ENCODE data around the gene ZNF541. TPM values are rescaled to one million over a fixed set of nuclear protein-coding genes. Genes with fewer than 3 reads are reported as not detected.

The ZNF541 gene
- total RNA-seq, 2 donors from 2014 or later = not detected

DNA sequence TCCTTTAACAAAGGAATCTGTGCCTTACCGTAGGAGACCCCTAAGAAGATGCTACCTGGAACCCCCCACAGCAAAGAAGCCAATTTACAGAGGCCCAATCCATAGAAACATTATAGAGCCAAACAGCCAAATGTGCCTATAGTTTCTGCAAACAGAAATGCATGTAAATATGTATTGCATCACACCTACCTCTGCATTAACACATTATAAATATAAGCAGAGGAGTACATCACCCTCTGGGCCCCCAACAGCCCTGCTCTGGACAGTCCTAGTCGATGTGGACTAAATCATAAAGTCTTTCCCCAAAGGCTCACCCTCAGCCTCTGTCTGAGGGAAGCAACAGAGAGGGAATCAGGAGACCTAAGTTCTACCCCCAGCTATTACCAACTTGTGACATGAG lies 25.7 kb downstream of the ZNF541 start:
- Histone ChIP-seq H3K4me1 (ENCODE audit: control insufficient read depth in 1 of 2, low read depth in 2 of 2) (peaks cover 0 to 6% of the 10 kb centered on the region in 2 donors), H3K27ac (no peak overlapping the region), H3K4me3 (no peak overlapping the region), H3K27me3 (replicated peaks; ENCODE audit: insufficient read depth) (no peaks in the 10 kb centered on the region), H3K36me3 (no peaks in the 10 kb centered on the region), H3K9me3 (no peaks in the 10 kb centered on the region)
- DNase-seq (ENCODE audit: low spot score) = no peak
- TF ChIP-seq, protein P1, sequence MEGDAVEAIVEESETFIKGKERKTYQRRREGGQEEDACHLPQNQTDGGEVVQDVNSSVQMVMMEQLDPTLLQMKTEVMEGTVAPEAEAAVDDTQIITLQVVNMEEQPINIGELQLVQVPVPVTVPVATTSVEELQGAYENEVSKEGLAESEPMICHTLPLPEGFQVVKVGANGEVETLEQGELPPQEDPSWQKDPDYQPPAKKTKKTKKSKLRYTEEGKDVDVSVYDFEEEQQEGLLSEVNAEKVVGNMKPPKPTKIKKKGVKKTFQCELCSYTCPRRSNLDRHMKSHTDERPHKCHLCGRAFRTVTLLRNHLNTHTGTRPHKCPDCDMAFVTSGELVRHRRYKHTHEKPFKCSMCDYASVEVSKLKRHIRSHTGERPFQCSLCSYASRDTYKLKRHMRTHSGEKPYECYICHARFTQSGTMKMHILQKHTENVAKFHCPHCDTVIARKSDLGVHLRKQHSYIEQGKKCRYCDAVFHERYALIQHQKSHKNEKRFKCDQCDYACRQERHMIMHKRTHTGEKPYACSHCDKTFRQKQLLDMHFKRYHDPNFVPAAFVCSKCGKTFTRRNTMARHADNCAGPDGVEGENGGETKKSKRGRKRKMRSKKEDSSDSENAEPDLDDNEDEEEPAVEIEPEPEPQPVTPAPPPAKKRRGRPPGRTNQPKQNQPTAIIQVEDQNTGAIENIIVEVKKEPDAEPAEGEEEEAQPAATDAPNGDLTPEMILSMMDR (IDR thresholded peaks at IDR 0.05) = no peak
- ATAC-seq (ENCODE audit: insufficient number of reproducible peaks, low FRiP score, low read depth) = no peak

DNA sequence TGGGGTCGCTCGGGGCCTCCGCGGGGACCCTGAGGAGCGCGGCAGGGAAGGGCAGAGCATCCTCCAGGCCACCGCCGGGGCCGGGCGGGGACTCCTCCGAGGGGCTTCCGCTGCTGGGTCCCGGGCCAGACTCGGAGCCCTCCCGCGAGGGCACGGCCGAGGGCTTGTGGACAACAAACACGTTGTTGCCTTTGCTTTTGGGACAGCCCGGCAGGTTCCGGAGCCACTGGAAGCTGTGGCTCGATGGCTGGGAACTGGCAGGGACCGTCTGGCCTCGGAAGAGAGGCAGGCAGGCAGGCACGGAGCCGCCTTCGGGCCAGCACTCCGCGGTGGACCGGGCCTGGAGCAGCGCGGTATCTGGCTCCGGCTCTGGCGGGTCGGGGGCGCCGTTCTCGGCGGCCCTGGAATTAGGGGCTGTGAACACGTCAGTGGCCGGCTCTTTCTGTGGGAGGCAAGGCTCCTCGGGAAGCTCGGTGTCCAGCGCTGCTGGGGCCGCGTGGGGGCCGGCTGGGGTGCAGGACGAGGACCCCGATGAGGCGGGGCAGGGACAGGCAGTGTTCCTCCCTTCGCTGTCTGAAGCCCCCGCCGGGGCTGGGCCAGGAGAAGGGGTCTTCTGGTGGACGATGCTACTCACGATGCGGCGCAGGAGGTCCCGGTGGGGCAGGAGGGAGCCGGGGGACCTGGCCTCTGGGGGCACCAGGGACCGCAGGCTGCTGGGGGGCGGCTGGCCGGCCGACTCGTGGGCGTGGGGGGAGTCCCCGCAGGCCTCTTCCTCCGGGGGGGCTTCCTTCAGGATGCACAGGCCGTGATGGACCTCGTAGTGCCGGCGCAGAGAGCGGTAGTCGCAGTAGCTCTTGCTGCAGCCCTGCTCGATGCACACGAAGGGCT lies 27.6 kb downstream of the ZNF541 start:
- Histone ChIP-seq H3K4me1 (ENCODE audit: control insufficient read depth in 1 of 2, low read depth in 2 of 2) (peaks cover 0 to 6% of the 10 kb centered on the region in 2 donors), H3K9me3 (no peaks in the 10 kb centered on the region), H3K27me3 (replicated peaks; ENCODE audit: insufficient read depth) (no peaks in the 10 kb centered on the region), H3K36me3 (no peaks in the 10 kb centered on the region), H3K4me3 (peak overlapping the region; percentile 22), H3K27ac (no peak overlapping the region)
- ATAC-seq (ENCODE audit: insufficient number of reproducible peaks, low FRiP score, low read depth) (no peak), DNase-seq (ENCODE audit: low spot score) (no peak)
- TF ChIP-seq, protein P1 (IDR thresholded peaks at IDR 0.05) = no peak

DNA sequence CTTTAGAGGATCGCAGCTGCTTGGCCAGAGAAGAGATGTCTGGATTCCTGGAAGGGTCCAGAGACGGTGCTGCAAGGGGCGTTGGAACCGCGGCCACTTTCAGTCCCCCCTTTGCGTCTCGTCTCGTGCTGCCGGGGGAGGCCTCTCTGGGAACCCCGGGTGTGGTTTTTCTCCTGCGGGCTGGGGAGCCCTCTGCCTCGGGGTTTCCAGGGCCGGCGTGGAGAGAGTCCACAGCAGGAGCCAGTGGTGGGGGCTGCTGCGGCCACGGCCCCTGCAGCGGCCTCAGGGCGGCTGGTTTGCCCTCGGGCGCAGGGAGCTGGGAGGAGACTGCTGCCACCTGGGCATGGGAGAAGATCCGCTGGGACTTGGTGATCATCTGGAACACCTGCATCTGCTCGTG lies 28.5 kb downstream of the ZNF541 start:
- DNase-seq (ENCODE audit: low spot score) = no peak
- H3K4me3 ChIP-seq = no peak overlapping the region
- no peaks in the 10 kb centered on the region for H3K27me3 ChIP-seq (replicated peaks; ENCODE audit: insufficient read depth)
- TF ChIP-seq, protein P1 (IDR thresholded peaks at IDR 0.05) = no peak
- no peaks in the 10 kb centered on the region for H3K36me3 ChIP-seq
- H3K9me3 ChIP-seq = no peaks in the 10 kb centered on the region
- peaks cover 0 to 6% of the 10 kb centered on the region in 2 donors for H3K4me1 ChIP-seq (ENCODE audit: control insufficient read depth in 1 of 2, low read depth in 2 of 2)
- no peak overlapping the region for H3K27ac ChIP-seq
- ATAC-seq (ENCODE audit: insufficient number of reproducible peaks, low FRiP score, low read depth) = no peak

DNA sequence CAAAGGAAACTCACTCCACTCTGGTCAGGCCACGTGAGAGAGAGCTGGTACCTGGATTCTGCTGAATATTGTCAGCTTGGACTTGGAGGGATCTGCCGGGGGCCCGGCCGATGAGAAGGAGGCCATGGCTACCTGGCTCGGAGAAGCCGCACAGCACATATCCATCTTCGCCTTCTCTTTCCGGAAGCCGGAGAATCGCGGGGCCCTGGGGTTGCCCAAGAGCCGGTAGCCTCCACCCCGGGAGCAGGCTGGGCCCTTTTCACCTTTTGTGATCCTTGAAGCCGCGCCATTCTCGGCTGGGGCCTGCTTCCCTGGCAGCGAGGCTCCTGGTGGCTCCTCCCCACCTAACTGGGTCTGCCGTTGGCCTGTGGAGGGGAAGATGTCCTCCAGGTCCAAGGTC lies 28.9 kb downstream of the ZNF541 start:
- Histone ChIP-seq H3K4me3 (no peak overlapping the region), H3K27me3 (replicated peaks; ENCODE audit: insufficient read depth) (no peaks in the 10 kb centered on the region), H3K36me3 (no peaks in the 10 kb centered on the region), H3K4me1 (ENCODE audit: control insufficient read depth in 1 of 2, low read depth in 2 of 2) (peaks cover 0 to 6% of the 10 kb centered on the region in 2 donors), H3K27ac (no peak overlapping the region), H3K9me3 (no peaks in the 10 kb centered on the region)
- DNase-seq (ENCODE audit: low spot score) = no peak
- TF ChIP-seq, protein P1 (IDR thresholded peaks at IDR 0.05) = no peak
- no peak for ATAC-seq (ENCODE audit: insufficient number of reproducible peaks, low FRiP score, low read depth)

DNA sequence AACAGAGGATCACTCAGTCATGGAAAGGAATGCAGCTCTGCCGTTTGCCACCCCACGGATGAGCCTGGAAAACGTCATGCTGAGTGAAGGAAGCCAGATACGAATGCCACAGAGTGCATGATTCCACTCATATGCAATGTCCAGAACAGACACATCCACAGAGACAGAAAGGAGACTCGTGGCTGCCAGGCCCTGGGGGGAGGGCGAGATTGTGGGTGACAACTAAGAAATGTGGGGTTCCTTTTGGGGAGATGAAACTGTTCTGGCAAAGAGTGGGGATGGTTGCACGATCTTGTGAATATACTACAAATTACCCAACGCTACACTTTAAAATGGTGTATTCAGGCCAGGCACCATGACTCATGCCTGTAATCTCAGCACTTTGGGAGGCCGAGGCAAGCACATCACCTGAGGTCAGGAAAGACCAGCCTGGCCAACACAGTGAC lies 30.9 kb downstream of the ZNF541 start:
- H3K36me3 ChIP-seq = no peaks in the 10 kb centered on the region
- no peaks in the 10 kb centered on the region for H3K9me3 ChIP-seq
- DNase-seq (ENCODE audit: low spot score) (no peak), ATAC-seq (ENCODE audit: insufficient number of reproducible peaks, low FRiP score, low read depth) (no peak)
- H3K27me3 ChIP-seq (replicated peaks; ENCODE audit: insufficient read depth) = no peaks in the 10 kb centered on the region
- H3K4me3 ChIP-seq = no peak overlapping the region
- H3K4me1 ChIP-seq (ENCODE audit: control insufficient read depth in 1 of 2, low read depth in 2 of 2) = peaks cover 0 to 6% of the 10 kb centered on the region in 2 donors
- TF ChIP-seq, protein P1 (IDR thresholded peaks at IDR 0.05) = no peak
- H3K27ac ChIP-seq = no peak overlapping the region

Data from thoracic aorta (tissue), 2 donors.